ENCODE results near the gene GPR148. TPM values are rescaled to one million over a fixed set of nuclear protein-coding genes. Genes with fewer than 3 reads are reported as not detected.
A peak's percentile ranks its signal among the peaks of the same experiment; 100 is the strongest.
"Not testable (repeated sequence)": the region's sequence is repeated elsewhere in the genome, so short reads cannot be mapped to it uniquely, and the experiment has no call there.

GPR148 gene
- total RNA-seq, 2 experiments from 2014 or later = not detected

DNA sequence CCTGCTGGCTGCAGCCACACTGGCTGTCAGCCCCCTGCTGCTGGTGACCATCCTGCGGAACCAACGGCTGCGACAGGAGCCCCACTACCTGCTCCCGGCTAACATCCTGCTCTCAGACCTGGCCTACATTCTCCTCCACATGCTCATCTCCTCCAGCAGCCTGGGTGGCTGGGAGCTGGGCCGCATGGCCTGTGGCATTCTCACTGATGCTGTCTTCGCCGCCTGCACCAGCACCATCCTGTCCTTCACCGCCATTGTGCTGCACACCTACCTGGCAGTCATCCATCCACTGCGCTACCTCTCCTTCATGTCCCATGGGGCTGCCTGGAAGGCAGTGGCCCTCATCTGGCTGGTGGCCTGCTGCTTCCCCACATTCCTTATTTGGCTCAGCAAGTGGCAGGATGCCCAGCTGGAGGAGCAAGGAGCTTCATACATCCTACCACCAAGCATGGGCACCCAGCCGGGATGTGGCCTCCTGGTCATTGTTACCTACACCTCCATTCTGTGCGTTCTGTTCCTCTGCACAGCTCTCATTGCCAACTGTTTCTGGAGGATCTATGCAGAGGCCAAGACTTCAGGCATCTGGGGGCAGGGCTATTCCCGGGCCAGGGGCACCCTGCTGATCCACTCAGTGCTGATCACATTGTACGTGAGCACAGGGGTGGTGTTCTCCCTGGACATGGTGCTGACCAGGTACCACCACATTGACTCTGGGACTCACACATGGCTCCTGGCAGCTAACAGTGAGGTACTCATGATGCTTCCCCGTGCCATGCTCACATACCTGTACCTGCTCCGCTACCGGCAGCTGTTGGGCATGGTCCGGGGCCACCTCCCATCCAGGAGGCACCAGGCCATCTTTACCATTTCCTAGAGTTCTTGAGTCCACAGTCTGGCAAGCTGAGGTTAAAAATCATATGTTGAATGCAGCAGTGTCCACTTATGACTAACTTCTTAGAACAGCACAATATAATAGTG lies 741 bp downstream of the GPR148 start:
- DNase-seq = no peak
- Mint-ChIP-seq H3K27ac (peak overlapping the region; percentile 80), H3K36me3 (ENCODE audit: low read depth) (no peaks in the 10 kb centered on the region), H3K27me3 (peaks cover 14% of the 10 kb centered on the region), H3K4me1 (peaks cover 7% of the 10 kb centered on the region), H3K9me3 (no peaks in the 10 kb centered on the region), H3K4me3 (no peak overlapping the region)
- ChIA-PET CTCF (interaction anchor here (3.2 kb wide), 1 partner anchor 68 kb away, joined by 16 read pairs; no protein-coding TSS in a partner anchor), POLR2A (no interaction called here)

DNA sequence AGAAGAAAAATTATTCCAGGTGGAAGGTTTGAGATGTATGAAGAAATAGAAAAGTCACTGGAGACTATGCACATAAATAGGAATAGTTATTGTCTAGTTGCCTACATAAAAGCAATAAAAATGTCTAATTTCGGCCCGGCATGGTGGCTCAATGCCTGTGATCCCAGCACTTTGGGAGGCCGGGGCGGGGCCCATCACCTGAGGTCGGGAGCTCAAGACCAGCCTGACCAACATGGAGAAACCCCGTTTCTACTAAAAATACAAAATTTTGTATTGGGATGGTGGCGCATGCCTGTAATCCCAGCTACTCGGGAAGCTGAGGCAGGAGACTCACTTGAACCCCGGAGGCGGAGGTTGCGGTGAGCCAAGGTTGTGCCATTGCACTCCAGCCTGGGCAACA lies 3.4 kb downstream of the GPR148 start:
- H3K9me3 Mint-ChIP-seq; POLR2A ChIA-PET; DNase-seq; H3K4me1 Mint-ChIP-seq; H3K27ac Mint-ChIP-seq; H3K36me3 Mint-ChIP-seq (ENCODE audit: low read depth); H3K4me3 Mint-ChIP-seq: not testable (repeated sequence)
- peaks cover 14% of the 10 kb centered on the region for H3K27me3 Mint-ChIP-seq
- CTCF ChIA-PET = interaction anchor here (1.3 kb wide), 1 partner anchor 10 kb away, joined by 5 read pairs; no protein-coding TSS in a partner anchor

GRCh38 chr2:130735200-130735599 lies 6.3 kb downstream of the GPR148 start:
- Mint-ChIP-seq H3K4me3 (no peak overlapping the region), H3K27me3 (peaks cover 8% of the 10 kb centered on the region), H3K9me3 (no peaks in the 10 kb centered on the region), H3K36me3 (ENCODE audit: low read depth) (no peaks in the 10 kb centered on the region), H3K27ac (no peak overlapping the region), H3K4me1 (no peaks in the 10 kb centered on the region)
- ChIA-PET CTCF (no interaction called here), POLR2A (no interaction called here)
- DNase-seq = no peak

GRCh38 chr2:130736487-130736886 lies 7.6 kb downstream of the GPR148 start:
- Mint-ChIP-seq H3K27me3 (peaks cover 9% of the 10 kb centered on the region), H3K4me3 (no peak overlapping the region), H3K4me1 (no peaks in the 10 kb centered on the region), H3K9me3 (no peaks in the 10 kb centered on the region), H3K27ac (no peak overlapping the region), H3K36me3 (ENCODE audit: low read depth) (no peaks in the 10 kb centered on the region)
- POLR2A ChIA-PET = no interaction called here
- CTCF ChIA-PET = no interaction called here
- no peak for DNase-seq

- no peaks in the 10 kb centered on the region for H3K4me1 Mint-ChIP-seq
- POLR2A ChIA-PET = no interaction called here
- H3K27me3 Mint-ChIP-seq = peaks cover 9% of the 10 kb centered on the region
- DNase-seq = no peak
- no peaks in the 10 kb centered on the region for H3K9me3 Mint-ChIP-seq
- CTCF ChIA-PET = no interaction called here
- H3K36me3 Mint-ChIP-seq (ENCODE audit: low read depth) = no peaks in the 10 kb centered on the region
- no peak overlapping the region for H3K4me3 Mint-ChIP-seq
- H3K27ac Mint-ChIP-seq = no peak overlapping the region
Measured at GRCh38 chr2:130737592-130737991, 8.7 kb downstream of the GPR148 start.

DNA sequence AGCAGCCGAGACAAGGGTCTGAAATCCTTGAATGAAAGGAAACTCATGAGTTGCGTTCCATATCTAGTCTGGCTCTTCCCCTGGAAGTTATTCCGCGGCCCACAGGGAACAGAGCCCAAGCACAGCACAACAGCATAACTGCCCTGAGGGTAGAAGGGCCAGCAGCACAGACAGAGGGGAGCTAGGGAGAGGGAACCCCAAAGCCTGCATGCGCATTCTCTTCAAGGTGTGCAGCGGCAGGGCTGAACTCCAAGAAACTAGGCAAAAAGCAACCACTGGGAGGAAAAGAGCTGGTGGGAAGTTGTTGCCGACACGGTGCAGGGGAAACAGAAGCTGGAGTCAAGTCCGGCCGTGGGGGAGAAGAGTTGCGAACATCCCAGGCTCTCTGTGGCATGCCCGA lies 11.8 kb downstream of the GPR148 start:
- DNase-seq = no peak
- CTCF ChIA-PET = no interaction called here

DNA sequence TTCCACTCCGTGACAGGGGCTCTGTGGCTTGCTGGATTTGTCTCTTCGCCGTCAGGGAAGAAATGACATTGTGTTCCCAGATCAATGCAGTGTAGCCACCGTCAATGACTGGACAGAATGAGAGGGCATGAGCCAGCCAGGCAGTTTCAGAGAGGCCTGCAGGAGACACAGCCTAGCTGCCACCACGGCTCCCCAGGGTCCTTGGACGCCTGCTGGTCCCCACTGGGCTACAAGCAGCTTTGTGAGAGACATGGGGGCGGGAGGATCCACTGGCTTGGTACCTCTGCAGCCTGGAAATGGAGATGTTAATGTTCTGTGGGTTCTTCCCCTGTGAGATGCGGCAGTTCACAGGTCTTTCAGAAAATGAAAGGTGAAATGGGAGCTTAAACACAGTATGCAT lies 14.4 kb downstream of the GPR148 start:
- Mint-ChIP-seq H3K27me3 (peaks cover 19% of the 10 kb centered on the region), H3K27ac (no peak overlapping the region), H3K9me3 (peaks cover 2% of the 10 kb centered on the region), H3K4me1 (no peaks in the 10 kb centered on the region), H3K4me3 (no peak overlapping the region), H3K36me3 (ENCODE audit: low read depth) (no peaks in the 10 kb centered on the region)
- DNase-seq = no peak
- ChIA-PET CTCF (no interaction called here), POLR2A (no interaction called here)

More for the DNA sequence above, 11.8 kb downstream of the GPR148 start:
- H3K36me3 Mint-ChIP-seq (ENCODE audit: low read depth) = no peaks in the 10 kb centered on the region
- no peak overlapping the region for H3K4me3 Mint-ChIP-seq
- POLR2A ChIA-PET = no interaction called here
- H3K27ac Mint-ChIP-seq = no peak overlapping the region
- peaks cover 19% of the 10 kb centered on the region for H3K27me3 Mint-ChIP-seq
- no peaks in the 10 kb centered on the region for H3K4me1 Mint-ChIP-seq
- H3K9me3 Mint-ChIP-seq = peaks cover 2% of the 10 kb centered on the region

- Mint-ChIP-seq H3K4me1 (no peaks in the 10 kb centered on the region), H3K4me3 (no peak overlapping the region), H3K27me3 (peaks cover 19% of the 10 kb centered on the region), H3K27ac (no peak overlapping the region), H3K9me3 (peaks cover 2% of the 10 kb centered on the region), H3K36me3 (ENCODE audit: low read depth) (no peaks in the 10 kb centered on the region)
- DNase-seq = no peak
- CTCF ChIA-PET = no interaction called here
- POLR2A ChIA-PET = no interaction called here
Measured at GRCh38 chr2:130744287-130745117, 15.6 kb downstream of the GPR148 start.

- DNase-seq = no peak
- Mint-ChIP-seq H3K36me3 (ENCODE audit: low read depth) (no peaks in the 10 kb centered on the region), H3K9me3 (peaks cover 2% of the 10 kb centered on the region), H3K4me1 (no peaks in the 10 kb centered on the region), H3K27ac (no peak overlapping the region), H3K27me3 (peaks cover 16% of the 10 kb centered on the region), H3K4me3 (no peak overlapping the region)
- ChIA-PET POLR2A (no interaction called here), CTCF (no interaction called here)
Measured at GRCh38 chr2:130749078-130749477, 20.2 kb downstream of the GPR148 start.

DNA sequence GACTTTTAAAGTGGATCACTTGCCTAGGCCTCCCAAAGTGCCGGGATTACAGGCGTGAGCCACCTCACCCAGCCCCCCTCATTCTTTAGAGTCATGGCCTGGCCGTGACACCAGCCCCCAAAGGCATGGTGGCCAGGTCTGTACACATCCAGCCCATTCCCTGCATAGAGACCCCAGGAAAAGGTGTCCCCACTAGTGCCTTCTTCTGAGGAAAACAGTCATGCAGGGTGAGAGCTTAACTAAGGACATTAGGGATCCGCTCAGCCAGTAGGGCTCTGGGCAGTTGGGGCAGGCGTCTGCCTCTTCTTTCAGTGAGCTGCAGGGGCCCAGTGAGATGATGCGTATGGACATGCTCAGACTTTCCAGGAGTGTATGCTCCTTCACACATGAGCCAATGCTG lies 20.8 kb downstream of the GPR148 start:
- H3K9me3 Mint-ChIP-seq = peaks cover 2% of the 10 kb centered on the region
- peaks cover 12% of the 10 kb centered on the region for H3K27me3 Mint-ChIP-seq
- H3K4me3 Mint-ChIP-seq = no peak overlapping the region
- no peaks in the 10 kb centered on the region for H3K36me3 Mint-ChIP-seq (ENCODE audit: low read depth)
- CTCF ChIA-PET = no interaction called here
- DNase-seq = no peak
- POLR2A ChIA-PET = no interaction called here
- no peaks in the 10 kb centered on the region for H3K4me1 Mint-ChIP-seq
- no peak overlapping the region for H3K27ac Mint-ChIP-seq

DNA sequence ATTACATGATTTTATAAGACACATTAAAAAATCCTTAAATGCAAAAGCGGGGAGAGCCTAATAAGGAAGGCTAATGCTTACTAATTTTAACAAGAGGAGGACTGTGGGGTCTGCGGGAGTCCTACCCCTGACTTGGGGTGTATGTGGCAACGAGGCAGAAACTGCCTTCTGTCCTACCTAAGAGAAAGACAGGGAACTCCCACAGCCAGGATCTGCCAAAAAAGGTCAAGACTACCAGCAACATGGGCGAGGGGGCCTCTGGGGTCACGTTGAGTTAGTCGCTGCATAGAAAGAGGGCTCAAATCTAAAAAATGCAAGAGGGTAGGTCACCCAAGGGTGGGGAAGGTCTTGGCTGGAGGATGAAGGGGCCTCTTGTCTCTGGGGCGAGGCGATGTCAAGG lies 25.9 kb downstream of the GPR148 start:
- H3K27ac Mint-ChIP-seq = no peak overlapping the region
- H3K27me3 Mint-ChIP-seq = peaks cover 38% of the 10 kb centered on the region
- no peak overlapping the region for H3K4me3 Mint-ChIP-seq
- no peak for DNase-seq
- no peaks in the 10 kb centered on the region for H3K9me3 Mint-ChIP-seq
- CTCF ChIA-PET = interaction anchor here (1.5 kb wide), 1 partner anchor 43 kb away, joined by 3 read pairs; no protein-coding TSS in a partner anchor
- POLR2A ChIA-PET = no interaction called here
- peaks cover 1% of the 10 kb centered on the region for H3K4me1 Mint-ChIP-seq
- no peaks in the 10 kb centered on the region for H3K36me3 Mint-ChIP-seq (ENCODE audit: low read depth)

DNA sequence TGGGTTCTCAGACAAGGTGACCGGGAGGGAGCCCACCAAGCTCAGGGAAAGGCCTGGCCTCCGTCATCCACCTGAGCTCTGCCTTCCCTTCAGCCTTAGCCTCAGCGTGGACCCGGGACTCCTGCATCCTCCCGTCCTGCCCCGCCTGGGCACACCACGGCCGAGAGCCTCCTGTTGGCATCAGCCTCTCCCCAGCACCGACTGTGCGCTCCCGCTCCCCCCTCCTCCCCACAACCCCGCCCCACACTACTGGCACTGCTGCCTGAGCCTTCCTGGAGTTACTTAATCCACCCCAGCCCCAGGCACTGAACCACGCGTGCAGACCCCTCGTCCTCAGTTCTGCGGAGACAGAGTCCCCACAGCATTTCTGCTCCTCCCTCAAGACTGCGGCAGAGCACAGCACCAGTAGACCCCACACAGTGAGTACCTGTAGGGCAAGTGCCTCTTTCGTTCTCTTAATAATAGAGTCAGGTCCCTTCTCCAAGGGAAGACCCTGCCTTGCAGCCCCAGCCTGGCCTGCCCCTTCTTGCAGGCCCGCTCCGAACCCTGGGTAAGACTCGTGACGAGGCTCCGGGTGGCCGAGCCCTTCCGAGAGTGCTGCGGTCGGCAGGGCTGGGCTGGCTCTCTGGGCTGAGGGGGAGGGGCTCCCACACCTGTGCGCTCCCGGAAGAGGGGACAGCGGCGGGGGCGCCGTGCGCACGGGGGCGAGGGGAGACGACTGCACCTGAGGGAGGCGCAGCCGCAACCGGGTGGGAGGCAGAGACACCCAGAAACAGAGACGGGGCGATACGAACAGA lies 26.6 kb downstream of the GPR148 start, which contains the start of gene AMER3:
Gene AMER3 (plus strand): TSS at position 285 of the 797 bp plus-strand sequence. CDS start 6,533 bp downstream, outside the sequence.
- Mint-ChIP-seq H3K36me3 (ENCODE audit: low read depth) (no peaks in the 10 kb centered on the region), H3K27ac (no peak within 1 kb of the TSS), H3K9me3 (no peaks in the 10 kb centered on the region), H3K27me3 (peaks cover 38% of the 10 kb centered on the region), H3K4me1 (peaks cover 1% of the 10 kb centered on the region), H3K4me3 (no peak within 1 kb of the TSS)
- DNase-seq = no peak
- CTCF ChIA-PET = interaction anchor here (1.5 kb wide), 1 partner anchor 42 kb away, joined by 3 read pairs; no protein-coding TSS in a partner anchor
- POLR2A ChIA-PET = no interaction called here
